SK-N-SH treated with all-trans-retinoic acid at 6 μM for 48 hours (cell line): ENCODE measurements around the gene ZNF644.

Experiments used
- ATAC-seq: fragments of 200-7000 bp; cut with Tn5 transposase; 3 replicates; pipeline ENCODE4 v1.9.1; 2020; ENCODE audit warnings: mild to moderate bottlenecking, moderate library complexity
- ARNTL ChIP-seq: fragments of 450-650 bp; formaldehyde crosslinking; IDR thresholded peaks from 2 replicates; pipeline ENCODE4 v1.5.0; 2020; ENCODE audit warnings: low read depth, mild to moderate bottlenecking, moderate library complexity, borderline replicate concordance
- ESRRG ChIP-seq: fragments of 250-450 bp; sonication (Bioruptor Pico); IDR thresholded peaks from 2 replicates; pipeline ENCODE4 v1.6.1; 2021; ENCODE audit warnings: mild to moderate bottlenecking
- GLIS3 ChIP-seq: fragments of 250-450 bp; sonication (Bioruptor Pico); IDR thresholded peaks from 2 replicates; pipeline ENCODE4 v1.5.0; 2020; ENCODE audit warnings: mild to moderate bottlenecking, moderate library complexity
- OSR1 ChIP-seq: fragments of 250-450 bp; sonication (Bioruptor Pico); IDR thresholded peaks from 2 replicates; pipeline ENCODE4 v1.8.0; 2022; ENCODE audit warnings: moderate library complexity, mild to moderate bottlenecking, inconsistent platforms
- POU6F1 ChIP-seq: fragments of 250-450 bp; sonication (Bioruptor Pico); IDR thresholded peaks from 2 replicates; pipeline ENCODE4 v1.8.0; 2021; ENCODE audit warnings: low read depth, mild to moderate bottlenecking, moderate library complexity, borderline replicate concordance
- PPARA ChIP-seq: fragments of 250-450 bp; sonication (Bioruptor Pico); IDR thresholded peaks from 2 replicates; pipeline ENCODE4 v1.5.0; 2020; ENCODE audit warnings: mild to moderate bottlenecking, borderline replicate concordance
- SNAI2 ChIP-seq: fragments of 250-450 bp; sonication (Bioruptor Pico); IDR thresholded peaks from 2 replicates; pipeline ENCODE4 v1.5.0; 2020; ENCODE audit warnings: mild to moderate bottlenecking, moderate library complexity
- TOX ChIP-seq: fragments of 250-450 bp; sonication (Bioruptor Pico); IDR thresholded peaks from 2 replicates; pipeline ENCODE4 v1.8.0; 2021; ENCODE audit warnings: mild to moderate bottlenecking, moderate library complexity, borderline replicate concordance
- ZC3H10 ChIP-seq: fragments of 250-450 bp; sonication (Bioruptor Pico); IDR thresholded peaks from 2 replicates; pipeline ENCODE4 v1.5.1; 2021; ENCODE audit warnings: mild to moderate bottlenecking, moderate library complexity
- ZFP3 ChIP-seq: fragments of 250-450 bp; sonication (Bioruptor Pico); IDR thresholded peaks from 2 replicates; pipeline ENCODE4 v1.5.0; 2020; ENCODE audit warnings: mild to moderate bottlenecking, moderate library complexity
- ZFP30 ChIP-seq: fragments of 450-650 bp; formaldehyde crosslinking; IDR thresholded peaks from 2 replicates; pipeline ENCODE4 v1.5.0; 2022; ENCODE audit warnings: mild to moderate bottlenecking, moderate library complexity
- ZNF70 ChIP-seq: fragments of 450-650 bp; formaldehyde crosslinking; IDR thresholded peaks from 2 replicates; pipeline ENCODE4 v1.5.0; 2020; ENCODE audit warnings: mild to moderate bottlenecking, moderate library complexity
- ZNF8 ChIP-seq: fragments of 450-650 bp; formaldehyde crosslinking; IDR thresholded peaks from 2 replicates; pipeline ENCODE4 v1.5.0; 2020; ENCODE audit warnings: mild to moderate bottlenecking, moderate library complexity
- TF ChIP-seq, protein P1 (sequence below): fragments of 250-450 bp; sonication (Bioruptor Pico); IDR thresholded peaks from 2 replicates; pipeline ENCODE4 v1.5.1; 2020; ENCODE audit warnings: low read depth, mild to moderate bottlenecking, moderate library complexity
- TF ChIP-seq, protein P2 (sequence below): fragments of 250-450 bp; sonication (Bioruptor Pico); IDR thresholded peaks from 2 replicates; pipeline ENCODE4 v1.5.0; 2020; ENCODE audit warnings: mild to moderate bottlenecking, moderate library complexity
- TF ChIP-seq, protein P3 (sequence below): fragments of 250-450 bp; sonication (Bioruptor Pico); IDR thresholded peaks from 2 replicates; pipeline ENCODE4 v1.5.1; 2021; ENCODE audit warnings: mild to moderate bottlenecking, moderate library complexity

Gene ZNF644

DNA sequence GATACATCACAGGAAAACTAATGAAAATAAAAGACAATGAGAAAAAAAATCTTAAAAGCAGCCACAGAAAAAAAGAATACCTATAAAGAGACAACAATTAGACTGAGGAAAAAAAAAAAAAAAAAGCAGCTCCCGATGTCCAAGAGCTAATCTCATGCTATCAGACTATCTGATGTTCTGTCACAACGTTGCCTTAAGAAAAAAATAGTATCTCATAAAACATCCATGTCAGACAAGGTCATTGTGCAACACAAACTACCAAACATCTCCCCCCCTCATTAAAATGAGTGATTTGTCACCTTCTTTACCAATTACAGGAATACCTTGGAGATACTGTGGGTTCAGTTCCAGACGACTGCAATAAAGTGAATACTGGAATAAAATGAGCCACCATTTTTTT lies 68.9 kb downstream of the ZNF644 start (continued):
- no peak for TF ChIP-seq POU6F1 (CRISPR knock-in tag)
- no peak for TF ChIP-seq ZNF70
- TF ChIP-seq TOX (CRISPR knock-in tag) = no peak

DNA sequence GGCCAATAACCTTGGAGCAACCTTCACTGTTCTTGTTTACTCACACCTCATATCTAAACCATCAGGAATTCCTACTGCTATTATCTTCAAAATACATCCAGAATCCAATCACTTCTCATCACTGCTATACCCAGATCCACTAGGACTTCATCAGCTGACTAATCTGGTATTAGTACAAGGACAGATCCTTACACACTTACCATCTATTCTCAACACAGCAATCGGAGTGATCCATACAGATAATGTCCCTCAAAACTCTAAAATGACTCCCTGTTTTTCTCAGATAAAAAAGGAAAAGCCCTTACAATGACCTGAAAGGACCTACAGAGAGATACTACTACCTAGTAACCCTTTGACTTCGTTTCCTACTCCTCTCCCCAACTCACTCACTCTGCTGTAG lies 70.8 kb downstream of the ZNF644 start:
- ATAC-seq = no peak

GRCh38 chr1:90948301-90948700 lies 73.5 kb downstream of the ZNF644 start:
- no peak for ATAC-seq
- TF ChIP-seq, protein P1, sequence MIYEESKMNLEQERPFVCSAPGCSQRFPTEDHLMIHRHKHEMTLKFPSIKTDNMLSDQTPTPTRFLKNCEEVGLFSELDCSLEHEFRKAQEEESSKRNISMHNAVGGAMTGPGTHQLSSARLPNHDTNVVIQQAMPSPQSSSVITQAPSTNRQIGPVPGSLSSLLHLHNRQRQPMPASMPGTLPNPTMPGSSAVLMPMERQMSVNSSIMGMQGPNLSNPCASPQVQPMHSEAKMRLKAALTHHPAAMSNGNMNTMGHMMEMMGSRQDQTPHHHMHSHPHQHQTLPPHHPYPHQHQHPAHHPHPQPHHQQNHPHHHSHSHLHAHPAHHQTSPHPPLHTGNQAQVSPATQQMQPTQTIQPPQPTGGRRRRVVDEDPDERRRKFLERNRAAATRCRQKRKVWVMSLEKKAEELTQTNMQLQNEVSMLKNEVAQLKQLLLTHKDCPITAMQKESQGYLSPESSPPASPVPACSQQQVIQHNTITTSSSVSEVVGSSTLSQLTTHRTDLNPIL = no peak
- TF ChIP-seq ARNTL (CRISPR knock-in tag) (no peak), ZFP3 (no peak), GLIS3 (CRISPR knock-in tag) (no peak), SNAI2 (CRISPR knock-in tag) (no peak), ZNF70 (no peak), ZC3H10 (CRISPR knock-in tag) (no peak), TOX (CRISPR knock-in tag) (no peak), POU6F1 (CRISPR knock-in tag) (no peak)
- TF ChIP-seq, protein P2, sequence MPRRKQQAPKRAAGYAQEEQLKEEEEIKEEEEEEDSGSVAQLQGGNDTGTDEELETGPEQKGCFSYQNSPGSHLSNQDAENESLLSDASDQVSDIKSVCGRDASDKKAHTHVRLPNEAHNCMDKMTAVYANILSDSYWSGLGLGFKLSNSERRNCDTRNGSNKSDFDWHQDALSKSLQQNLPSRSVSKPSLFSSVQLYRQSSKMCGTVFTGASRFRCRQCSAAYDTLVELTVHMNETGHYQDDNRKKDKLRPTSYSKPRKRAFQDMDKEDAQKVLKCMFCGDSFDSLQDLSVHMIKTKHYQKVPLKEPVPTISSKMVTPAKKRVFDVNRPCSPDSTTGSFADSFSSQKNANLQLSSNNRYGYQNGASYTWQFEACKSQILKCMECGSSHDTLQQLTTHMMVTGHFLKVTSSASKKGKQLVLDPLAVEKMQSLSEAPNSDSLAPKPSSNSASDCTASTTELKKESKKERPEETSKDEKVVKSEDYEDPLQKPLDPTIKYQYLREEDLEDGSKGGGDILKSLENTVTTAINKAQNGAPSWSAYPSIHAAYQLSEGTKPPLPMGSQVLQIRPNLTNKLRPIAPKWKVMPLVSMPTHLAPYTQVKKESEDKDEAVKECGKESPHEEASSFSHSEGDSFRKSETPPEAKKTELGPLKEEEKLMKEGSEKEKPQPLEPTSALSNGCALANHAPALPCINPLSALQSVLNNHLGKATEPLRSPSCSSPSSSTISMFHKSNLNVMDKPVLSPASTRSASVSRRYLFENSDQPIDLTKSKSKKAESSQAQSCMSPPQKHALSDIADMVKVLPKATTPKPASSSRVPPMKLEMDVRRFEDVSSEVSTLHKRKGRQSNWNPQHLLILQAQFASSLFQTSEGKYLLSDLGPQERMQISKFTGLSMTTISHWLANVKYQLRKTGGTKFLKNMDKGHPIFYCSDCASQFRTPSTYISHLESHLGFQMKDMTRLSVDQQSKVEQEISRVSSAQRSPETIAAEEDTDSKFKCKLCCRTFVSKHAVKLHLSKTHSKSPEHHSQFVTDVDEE = no peak
- TF ChIP-seq, all 23 proteins: peak for 0

More for the DNA sequence above, 70.8 kb downstream of the ZNF644 start:
- TF ChIP-seq, protein P2 = no peak
- TF ChIP-seq PPARA (CRISPR knock-in tag) (no peak), OSR1 (CRISPR knock-in tag) (no peak), ZNF70 (no peak), ZC3H10 (CRISPR knock-in tag) (no peak)
- TF ChIP-seq, protein P1 = no peak
- TF ChIP-seq, protein P3, sequence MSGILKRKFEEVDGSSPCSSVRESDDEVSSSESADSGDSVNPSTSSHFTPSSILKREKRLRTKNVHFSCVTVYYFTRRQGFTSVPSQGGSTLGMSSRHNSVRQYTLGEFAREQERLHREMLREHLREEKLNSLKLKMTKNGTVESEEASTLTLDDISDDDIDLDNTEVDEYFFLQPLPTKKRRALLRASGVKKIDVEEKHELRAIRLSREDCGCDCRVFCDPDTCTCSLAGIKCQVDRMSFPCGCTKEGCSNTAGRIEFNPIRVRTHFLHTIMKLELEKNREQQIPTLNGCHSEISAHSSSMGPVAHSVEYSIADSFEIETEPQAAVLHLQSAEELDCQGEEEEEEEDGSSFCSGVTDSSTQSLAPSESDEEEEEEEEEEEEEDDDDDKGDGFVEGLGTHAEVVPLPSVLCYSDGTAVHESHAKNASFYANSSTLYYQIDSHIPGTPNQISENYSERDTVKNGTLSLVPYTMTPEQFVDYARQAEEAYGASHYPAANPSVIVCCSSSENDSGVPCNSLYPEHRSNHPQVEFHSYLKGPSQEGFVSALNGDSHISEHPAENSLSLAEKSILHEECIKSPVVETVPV (CRISPR knock-in tag) = no peak

GRCh38 chr1:90946630-90947029 lies 75.2 kb downstream of the ZNF644 start:
- ATAC-seq = no peak
- TF ChIP-seq PPARA (CRISPR knock-in tag) = no peak
- TF ChIP-seq ZNF8 (CRISPR knock-in tag) = no peak
- TF ChIP-seq POU6F1 (CRISPR knock-in tag) = no peak
- TF ChIP-seq ZFP30 (CRISPR knock-in tag) = no peak
- no peak for TF ChIP-seq ESRRG (CRISPR knock-in tag)
